ENCODE measurements around the gene FGD2.

The FGD2 gene

DNA sequence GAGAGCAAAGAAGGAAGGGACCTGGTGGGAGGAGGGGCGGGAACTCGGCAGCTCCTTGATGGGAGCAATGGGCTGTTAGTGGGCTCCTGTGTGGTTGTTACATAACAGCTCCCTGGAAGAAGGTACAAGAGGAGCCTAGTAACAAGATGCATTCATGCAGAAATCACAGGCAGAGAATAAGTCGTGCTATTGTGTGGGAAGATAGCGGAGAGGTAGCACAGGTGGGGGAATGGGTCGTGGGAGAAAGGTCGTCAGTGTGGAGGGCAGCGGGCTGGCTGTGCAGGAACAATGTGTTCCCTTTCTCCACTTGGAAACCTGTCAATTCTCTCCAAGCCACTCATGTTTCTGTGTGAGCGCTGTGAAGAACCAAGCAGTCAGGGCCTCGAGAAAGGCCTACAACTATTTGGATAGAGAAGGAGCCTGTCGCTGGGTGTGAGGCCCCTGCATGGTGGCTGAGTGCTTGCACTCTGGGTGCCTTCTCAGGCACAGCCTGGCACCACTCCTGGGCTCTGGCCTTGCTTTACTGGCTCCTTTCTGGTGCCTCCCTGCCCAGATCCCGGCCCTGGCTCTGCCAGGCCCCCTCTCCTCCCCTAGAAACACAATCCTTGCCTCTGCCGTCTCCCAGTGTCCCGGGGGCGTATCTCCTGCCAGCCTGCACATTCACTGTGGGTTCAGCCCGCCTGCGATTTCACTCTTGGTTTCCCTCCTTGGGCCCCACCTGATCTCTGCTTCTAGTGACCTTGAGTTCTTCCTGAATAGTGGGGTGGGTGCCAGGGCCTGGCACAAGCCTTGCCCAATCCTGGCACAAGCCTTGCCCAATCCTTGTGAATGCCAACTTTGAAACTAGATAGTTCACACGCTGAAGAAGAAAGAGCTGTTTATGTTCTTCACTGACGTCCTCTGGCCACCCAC lies 7.4 kb upstream of the FGD2 start:
- DNase-seq = no peak

DNA sequence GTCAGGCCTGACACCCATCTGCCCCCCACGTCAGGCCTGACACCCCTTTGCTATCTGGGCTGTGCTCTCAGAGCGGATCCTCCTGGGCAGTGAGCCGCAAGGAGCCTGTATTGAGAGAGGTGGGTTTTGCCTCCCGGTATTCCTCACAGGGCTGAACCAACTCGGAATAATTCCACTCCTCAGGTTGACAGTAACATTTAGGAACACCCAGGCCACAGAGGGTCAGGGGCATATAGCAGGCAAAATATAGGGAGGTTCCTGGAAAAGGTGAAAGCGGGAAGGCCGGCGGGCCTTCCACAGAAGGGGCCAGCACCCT lies 6.8 kb upstream of the FGD2 start:
- DNase-seq = no peak

DNA sequence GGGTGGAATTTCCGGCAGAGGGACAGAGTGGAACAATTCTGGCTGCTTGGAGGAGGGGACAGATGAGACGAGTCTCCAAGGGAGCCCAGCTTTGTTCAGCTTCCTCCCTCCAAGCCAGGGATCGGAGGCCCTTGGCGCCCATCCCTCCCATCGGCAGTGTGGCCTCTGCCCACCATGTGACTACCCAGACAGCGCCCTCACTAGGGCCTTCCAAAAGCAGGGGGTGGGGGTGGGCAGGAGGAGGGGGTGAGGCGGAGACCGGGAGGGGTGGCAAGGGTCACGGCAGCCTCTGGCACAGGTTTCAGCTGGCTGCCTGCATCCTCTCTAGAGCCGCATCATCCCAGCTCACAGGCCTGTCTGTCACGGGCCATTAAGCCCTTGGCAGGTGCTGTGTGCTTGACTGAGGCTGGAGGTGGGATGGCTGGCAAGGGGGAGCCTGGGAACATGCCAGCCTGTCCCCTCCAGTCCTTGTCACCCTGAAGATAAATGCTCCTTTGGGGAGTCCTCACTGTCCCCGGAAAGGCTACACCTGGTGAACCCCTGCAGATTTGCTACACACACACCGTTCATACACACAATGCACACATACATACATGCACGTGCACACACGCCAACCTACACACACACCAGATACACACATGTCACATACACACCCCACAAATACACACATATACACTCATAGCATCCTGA lies 6.2 kb upstream of the FGD2 start:
- DNase-seq = no peak

DNA sequence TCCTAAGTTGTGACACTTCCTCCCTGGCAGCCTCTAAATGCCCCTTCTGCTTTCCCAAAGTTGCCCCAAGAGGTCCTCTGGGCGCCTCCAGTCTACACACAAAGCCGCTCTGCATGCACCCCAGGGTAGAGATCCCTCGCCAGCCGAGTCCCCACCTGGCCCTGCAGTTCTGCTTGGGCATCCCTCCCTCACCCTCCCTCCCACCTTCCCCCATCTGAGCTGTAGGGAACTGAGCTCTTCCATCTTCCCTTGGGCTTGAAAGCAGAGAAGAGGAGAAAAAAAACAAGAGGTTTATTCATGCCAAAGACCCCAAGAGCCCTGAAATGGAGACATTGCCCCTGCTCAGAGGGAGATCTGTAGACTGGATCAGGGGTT lies 5.7 kb upstream of the FGD2 start:
- DNase-seq = no peak

DNA sequence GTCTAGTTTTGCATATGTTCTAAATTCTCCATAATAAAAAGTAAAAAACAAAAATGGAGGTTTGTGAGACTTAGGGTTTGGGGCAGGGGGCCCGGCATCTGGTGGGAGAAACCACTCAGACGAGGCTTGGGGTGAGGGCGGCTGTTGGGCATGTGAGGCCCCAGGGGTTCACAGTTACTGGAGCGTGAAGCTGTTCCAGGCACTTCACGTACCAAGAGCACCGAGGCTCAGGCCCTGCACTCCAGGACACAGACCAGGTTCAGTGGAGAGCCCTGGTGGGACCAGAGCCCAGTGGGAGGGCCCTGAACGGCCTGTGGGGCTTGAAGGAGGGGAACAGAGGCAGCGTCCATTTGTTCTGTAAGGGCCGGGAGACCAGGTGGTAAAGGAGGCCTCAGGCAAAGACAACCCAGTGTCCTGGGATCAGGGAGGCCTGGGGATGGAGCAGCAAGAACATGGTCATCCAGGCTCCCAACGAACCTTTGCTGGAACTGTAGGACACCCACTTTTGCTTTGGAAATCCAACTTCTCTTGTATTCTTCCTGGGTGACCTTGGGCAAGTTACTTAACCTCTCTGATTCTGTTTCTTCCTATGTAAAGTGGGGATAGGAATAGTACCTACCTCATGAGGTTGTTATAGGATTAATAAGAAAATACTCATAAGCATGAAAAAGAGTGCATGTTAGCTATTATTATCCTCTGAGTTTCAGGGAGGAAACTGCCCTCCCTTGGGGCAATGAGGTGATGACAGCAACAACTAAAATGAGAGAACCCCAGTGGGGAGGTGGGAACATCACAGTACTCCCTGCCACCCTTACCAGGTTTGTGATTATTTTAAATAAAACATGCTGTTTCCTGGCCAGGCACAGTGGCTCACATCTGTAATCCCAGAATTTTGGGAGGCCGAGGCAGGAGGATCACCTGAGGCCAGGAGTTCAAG lies 1.1 kb upstream of the FGD2 start:
- DNase-seq = no peak

DNA sequence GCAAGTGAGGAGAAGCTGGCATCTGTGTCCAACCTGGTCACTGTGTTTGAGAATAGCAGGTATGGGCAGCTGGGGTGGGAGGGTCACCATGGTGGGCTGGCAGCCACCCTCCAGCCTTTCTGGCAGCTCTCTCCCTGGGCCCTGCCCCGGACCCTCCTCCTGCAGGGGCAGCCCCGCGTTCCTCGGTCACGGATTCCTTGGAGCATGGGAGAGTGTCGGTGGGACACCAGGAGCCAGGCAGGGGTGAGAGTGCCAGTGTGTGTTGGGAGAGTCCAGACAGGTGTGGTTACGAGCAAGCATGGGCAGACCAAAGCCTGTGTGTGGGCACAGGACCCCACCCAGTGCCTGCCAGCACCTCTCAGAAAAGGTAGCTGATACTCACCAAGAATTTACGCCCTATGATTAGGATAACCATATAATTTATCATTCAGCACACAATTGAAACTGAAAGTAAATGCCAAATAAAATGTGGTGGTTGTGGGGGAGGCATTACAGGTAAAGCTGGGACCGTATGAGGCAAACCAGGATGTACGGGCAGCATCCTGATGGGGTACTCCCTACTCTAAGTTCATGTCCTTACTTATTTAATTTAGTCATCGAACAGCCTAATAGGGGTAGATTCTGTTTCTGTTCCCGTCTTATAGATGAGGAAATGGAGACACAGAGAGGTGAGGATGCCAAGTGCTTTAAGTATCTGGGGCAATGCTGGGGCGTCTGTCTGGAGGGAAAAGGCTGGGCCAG lies 542 bp downstream of the FGD2 start:
- DNase-seq = peak; percentile 65

DNA sequence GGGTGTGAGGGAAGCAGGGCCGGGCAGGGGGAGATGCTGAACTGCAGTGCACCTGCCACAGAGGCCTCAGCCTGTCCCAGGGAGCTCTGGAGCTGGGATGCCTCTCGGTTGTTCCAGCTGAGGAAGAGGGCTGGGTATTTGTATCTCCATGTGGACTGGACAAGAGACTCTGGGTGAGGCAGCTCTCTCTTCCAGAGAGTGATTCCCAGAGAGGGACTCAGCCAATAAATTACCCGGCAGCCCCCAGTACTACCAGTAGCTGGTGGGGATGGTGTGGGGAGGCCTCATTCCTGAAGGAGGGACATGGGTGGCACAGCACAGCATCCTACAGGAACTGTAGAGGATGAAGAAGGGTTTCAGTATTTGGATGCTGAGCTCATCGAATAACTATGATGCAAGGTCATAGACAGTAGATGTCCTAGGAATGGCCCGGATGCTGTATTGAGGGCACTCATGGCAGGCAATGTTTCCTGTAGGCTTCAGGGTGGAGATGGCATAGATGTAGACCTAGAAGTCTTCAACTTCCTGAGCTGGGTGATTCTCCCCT lies 1.4 kb downstream of the FGD2 start:
- DNase-seq = peak; percentile 73

DNA sequence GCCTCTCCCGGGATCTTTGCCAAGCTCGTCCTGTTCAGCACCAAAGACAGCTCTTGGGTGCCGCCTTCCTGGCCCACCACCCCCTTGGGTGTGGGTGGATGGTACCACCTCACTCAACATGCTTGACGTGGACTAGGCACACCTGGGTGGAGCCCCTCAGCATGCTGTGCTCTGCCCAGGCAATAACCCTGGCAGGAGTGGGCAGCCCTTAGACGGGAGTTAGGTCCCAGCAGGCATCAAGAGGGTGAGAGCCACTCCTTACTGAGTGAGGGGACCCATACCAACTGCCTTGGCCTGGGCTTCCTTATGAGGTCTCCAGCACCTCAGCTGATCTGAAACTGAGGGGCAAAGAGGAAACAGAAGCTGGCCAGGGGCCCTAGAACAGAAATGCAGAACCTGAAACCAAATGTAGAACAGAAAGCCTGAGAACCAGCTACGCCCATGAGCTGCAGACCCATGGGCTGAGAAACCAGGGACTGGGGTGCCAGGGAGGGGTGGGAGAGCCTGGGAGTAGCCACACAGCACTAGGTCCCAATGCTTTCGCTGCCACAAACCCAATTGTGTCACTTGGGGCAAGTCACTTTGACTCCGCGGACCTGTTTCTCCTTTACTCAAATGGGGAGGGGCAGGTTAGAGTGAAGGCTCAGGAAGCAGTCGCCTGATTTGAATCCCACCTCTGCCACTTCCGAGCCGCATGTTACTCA lies 2.0 kb downstream of the FGD2 start:
- peak; percentile 93 for DNase-seq

DNA sequence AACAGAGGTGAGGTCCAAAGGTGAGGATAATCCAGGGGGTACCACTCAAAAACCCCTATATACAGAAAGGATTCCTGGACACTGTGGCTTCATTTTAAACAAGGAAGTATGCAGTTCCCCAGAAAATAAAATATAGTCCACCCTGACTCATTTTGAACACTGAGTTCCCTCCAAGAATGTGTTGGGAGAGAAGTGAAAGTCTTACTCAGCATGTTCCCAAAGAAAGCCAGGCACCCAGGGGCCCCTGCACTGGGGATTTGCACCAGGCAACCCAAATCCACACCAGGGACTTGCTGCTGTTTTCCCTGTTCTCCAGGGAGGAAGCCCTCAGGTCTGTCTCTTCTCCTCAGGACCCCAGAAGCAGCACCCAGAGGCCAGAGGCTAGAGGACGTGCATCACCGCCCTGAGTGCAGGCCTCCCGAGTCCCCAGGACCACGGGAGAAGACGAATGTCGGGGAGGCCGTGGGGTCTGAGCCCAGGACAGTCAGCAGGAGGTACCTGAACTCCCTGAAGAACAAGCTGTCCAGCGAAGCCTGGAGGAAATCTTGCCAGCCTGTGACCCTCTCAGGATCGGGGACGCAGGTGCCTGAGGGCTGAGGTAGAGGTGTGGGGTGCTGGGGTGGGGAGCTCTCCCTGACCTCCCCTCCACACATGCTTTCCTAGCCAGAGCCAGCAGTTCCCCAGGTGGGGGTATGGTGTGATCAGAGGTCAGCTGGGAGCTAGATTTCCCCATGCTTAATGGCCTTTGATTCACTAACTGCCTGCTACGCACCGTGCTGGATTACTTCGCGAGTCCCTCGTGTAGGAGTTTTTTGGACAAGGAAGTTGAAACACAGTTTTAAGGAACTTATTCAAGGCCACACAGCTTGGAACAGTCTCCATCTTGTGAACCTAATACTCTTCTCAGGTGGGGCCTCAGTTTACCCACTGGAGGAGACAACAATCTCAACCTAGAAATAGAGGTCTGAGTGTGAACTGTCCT lies 3.3 kb downstream of the FGD2 start:
- peak; percentile 84 for DNase-seq

DNA sequence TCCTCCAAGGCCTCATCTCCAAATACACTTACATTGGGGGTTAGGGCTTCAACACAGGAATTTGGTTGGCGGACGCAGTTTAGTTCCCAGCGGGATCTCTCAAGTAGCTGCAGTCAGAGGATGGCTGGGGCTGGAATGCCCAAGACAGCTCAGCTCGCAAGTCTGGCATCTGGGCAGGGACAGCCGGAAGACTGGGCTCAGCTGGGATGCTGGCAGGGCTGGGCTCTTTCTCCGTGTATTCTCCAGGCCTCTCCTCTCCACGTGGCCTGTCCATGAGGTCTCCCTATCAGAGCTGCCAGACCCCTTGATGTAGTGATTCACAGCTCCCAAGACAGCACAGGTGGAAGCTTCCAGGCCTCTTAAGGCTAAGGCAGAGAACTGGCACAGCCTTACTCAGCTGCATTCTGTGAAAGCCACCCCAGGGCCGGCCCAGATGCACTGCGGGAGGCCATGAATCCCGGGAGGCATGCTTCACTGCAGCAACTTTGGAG lies 5.0 kb downstream of the FGD2 start:
- DNase-seq = no peak

DNA sequence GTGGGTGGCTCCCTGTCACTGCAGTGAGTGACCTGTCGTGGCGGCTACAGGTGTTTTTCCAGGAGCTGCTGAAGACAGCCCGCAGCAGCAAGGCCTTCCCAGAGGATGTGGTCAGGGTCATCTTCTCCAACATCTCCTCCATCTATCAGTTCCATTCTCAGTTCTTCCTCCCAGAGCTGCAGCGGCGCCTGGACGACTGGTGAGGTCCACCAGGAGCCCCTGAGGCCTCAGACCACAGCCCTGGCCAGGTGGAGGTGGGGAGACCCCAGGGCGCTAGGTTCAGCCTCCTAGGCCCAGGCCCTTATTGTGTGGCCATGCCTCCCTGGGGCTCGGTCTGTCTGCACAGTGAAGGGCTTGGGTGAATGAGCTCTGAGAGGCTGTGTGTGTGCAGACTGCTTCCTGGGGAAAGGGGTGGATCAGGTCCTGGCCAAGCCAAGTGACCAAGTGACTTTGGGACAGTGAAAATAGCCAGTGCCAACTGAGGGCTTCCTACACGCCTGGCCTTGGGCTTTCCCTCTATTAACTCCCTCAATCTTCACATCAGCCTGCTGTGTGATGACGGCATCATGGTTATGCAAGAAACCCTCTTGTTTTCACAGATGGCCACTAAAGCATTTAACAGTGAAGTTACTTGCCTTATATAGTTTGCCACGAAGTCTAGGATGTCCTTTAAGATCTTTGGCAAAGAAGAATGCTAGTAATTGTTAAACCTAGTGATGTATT lies 6.4 kb downstream of the FGD2 start:
- DNase-seq = peak; percentile 74

DNA sequence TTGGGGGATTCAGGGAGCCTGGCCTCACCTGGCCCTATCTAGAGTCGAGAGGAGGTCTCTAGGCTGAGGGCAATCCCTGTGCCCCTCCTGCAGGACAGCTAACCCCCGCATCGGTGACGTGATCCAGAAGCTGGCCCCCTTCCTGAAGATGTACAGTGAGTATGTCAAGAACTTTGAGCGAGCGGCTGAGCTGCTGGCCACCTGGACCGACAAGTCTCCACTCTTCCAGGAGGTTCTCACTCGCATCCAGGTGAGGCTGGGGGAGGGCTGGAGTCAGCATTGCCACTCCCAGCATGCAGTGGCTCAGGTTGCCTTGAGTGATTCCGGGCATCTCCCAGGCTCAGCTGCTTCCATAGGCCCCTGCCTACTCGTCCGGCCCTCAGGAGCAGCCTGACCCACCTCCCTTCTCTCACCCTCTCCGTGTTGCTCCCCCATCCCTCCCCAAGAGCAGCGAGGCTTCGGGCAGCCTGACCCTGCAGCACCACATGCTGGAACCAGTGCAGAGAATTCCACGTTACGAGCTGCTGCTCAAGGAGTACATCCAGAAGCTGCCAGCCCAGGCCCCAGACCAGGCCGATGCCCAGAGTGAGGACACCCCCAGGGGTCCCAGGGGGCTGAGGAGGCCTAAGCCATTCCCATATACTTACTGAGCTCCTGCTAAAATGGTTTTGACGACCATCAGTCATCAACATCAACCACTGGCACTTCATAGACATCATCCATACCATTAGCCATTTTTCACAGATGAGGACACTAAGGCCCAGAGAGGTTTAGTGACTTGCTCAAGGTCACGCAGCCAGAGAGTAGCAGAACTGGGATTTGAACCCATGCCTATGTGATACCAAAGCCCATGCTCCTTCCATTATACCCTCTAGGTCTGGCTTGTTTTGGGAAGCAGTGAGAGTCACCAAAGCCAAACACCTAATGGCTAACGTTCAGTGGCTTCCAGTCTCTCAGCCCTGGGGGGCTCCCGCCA lies 8.3 kb downstream of the FGD2 start:
- no peak for DNase-seq

DNA sequence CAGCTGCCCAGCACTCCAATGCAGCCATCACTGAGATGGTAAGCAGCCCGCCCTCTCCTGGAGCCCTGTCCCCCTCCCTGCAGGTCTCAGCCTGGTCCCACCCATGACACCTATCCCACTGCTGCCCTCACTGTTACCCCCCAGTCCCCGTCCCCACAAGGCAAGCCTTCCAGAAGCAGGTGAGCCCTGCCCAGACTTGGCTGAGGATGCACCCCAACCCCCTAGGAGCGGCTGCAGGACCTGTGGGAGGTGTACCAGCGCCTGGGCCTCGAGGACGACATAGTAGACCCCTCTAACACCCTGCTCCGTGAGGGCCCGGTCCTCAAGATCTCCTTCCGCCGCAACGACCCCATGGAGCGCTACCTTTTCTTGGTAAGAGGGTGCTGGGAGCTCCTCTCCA lies 9.2 kb downstream of the FGD2 start:
- no peak for DNase-seq

DNA sequence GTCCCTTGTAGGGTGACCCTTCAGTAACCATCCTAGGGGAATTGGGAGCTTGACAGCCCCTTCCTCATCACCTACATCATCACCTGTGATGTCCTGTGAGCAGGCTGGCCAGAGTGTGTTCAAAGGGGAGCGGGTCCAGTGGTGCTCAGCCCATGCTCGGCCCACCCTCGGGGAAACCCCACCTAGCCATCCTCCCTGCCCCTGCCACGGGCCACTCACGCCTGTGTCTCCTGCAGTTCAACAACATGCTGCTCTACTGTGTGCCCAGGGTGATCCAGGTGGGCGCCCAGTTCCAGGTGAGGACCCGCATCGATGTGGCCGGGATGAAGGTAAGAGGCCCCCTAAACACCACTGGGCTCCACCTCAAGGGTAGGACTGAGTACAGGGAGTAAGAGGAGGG lies 10.1 kb downstream of the FGD2 start:
- DNase-seq = no peak

DNA sequence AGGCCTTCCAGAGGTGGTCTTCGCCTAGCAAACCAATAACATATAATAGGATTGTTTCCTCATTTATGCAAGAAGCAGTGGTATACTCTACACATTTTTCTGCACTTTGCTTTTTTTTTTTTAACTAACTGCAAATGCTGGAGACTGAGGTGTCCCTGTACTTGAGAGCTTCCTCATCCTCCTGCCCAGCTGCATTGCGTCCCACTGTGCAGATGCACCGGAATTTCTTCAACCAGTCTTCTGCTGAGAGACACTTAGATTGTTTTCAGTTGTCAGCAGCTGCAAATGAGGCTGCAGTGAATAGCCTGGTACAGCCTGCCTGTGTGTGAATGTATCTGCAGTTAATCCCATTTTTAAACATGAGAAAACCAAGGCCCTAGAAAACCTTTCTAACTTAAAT lies 11.5 kb downstream of the FGD2 start:
- no peak for DNase-seq

DNA sequence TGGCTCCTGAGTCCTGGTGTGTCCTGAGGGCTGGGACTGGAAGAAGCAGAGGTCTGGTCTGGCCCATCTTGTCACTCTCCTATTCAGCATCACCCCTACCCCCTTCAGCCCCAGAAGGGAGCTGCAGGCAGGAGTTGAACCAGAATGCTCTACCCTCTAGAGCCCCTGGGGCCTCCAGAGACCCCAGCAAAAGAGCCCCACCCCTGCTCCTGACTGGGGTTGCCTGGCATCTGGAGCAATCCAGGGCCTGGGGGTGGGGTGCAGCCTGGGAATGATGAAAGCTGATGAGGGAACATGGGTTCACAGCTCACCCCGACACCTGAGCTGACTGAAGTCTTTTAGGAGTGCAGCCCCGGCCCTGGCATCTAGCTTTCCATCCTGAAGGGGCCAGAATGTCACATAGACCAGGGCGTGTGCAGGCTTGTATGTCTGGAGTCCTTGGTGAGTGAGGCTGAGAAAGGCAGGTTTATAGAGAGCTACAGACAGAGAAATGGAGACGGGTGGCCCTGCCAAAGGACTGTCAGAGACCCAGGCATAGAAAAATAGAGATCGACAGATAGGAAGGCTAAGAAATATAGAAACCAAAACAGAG lies 12.2 kb downstream of the FGD2 start:
- DNase-seq = no peak

DNA sequence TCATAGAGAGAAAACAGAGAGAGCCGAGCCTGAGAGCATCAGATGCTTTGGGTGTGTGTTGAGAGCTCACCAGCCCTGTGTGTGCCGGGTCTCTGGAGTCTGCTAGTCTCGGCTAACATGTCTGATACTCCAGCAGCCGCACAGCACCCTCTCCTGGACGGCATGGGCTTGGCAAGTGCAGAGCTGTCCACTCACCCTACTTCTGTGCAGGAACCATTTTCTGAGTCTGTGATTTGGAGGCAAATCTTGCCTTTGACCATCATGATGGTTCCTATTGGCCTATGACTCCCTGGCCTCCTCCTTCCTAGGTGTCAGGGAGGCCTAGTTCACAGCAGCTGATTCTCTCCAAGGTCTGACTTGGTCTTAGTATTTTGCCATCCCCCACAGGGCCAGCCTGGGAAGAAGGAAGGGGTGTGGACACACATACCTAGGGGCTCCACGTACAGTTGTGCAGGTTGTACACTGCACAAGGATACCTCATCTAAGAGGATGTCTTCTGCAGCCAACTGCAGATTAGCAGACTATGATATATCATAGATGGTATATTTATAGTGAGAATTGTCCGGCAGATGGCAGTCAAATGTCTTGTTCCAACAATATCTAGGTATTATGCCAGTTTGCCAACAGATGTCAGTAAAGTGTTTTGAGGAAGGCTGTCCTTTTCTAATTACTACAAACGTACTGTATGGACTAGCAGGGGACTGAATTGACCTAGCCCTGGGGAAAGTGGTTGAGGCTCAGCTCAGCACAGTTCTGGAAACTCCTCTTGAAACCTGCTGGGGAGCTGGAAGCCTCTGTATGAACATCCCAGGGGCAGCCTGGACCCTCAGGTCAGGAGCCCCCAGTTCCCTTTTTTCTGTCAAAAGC lies 13.0 kb downstream of the FGD2 start:
- DNase-seq = peak; percentile 87
